LNCAP (cell line): ENCODE data around the gene EVC2.

Source experiments
- CTCF ChIP-seq: fragments of 450-650 bp; IDR thresholded peaks from 2 replicates; pipeline ENCODE4 v1.5.1; 2017; ENCODE audit warnings: mild to moderate bottlenecking

EVC2 gene

DNA sequence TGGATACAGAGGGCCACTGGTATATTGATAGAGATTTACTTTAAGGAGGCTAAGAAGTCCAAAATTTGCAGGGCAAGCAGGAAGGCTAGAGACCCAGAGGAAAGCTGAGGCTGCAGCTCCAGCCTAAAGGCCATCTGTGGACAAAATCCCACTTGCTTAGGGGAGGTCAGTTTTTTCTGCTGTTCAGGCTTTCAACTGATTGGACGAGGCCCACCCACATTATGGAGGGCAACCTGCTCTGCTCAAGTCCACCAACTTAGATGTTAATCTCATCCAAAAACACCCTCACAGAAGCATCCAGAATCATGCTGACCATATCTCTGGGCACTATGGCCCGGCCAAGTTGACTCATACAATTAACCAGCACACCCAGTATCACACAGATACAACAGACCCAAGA is 176.3 kb downstream of the EVC2 start:
- no peak for TF ChIP-seq CTCF

GRCh38 chr4:5528031-5528436 is 180.3 kb downstream of the EVC2 start:
- no peak for TF ChIP-seq CTCF

DNA sequence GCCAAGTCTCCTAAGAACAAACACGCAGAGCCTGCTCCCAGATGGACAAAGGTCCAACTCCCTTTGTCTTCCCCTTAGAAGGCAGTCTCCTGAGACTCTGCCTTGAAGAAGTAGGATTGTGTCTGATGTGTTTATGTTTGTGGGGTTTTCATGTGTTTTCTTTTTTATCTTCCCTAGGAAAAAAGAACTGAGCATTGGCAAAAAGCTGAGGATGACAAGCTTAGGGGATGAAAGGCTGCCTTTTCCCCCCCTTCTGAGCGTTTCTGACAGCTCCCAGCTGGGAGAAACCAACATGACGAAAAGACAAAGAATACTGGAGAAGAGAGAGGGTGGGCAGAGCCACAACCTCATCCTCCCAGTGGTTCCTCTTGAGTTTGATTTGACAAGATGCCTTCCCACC is 181.1 kb downstream of the EVC2 start:
- no peak for TF ChIP-seq CTCF

DNA sequence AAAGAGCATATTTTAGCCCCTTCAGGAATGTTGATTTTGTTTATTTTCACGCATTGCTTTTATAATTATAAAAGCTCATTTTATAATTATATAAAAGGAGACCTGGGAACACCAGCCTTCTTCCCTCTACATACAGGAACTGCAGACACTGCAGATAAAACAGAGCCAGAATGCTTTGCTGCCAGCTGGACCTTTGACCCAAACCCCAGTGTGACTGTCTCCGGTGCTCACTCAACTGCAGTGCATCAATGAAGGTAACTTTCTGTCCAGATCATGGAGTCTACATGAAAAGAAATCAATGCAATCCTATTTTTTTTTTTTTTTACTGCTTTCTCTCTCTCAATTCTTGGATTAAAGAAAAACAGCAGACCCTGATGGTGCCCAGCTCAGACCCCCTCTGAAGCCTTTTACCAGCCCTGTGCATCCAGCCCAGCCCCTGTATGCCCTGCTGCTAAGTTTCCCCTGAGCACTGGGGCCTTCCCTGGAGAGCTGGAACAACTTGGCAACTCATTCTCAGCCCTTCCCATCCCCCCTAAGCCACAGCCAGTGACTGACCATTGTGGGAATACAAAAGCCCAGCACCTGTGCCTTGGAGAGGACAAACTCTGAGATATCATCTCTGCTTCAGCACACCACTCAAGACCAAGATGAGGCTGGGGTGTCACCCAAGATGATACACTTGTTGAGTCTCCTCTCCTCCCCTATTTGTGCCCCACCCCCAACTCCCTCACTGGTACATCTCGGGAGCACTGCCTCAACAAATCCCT is 182.1 kb downstream of the EVC2 start:
- no peak for TF ChIP-seq CTCF

- TF ChIP-seq CTCF = no peak
Measured at GRCh38 chr4:5524446-5525299, 183.7 kb downstream of the EVC2 start.

DNA sequence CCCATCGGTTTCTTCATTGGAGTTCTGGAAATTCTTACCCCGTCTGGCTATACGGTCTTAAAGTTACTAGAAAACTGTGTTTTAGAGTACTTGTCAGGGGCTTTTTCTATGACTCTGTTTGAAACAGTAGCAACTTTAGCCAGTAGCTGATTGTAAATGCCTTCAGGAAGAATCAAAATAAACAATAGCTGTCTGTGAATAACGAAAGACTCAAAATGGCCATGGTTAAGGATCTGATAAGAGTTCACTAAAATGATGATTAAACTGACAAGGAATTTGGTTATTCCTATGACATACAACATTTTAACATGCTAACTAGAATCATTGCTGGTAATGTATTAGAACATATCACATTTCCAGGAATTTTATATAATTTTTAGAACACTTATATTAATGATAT is 191.0 kb downstream of the EVC2 start:
- no peak for TF ChIP-seq CTCF

- no peak for TF ChIP-seq CTCF
Measured at GRCh38 chr4:5515646-5516045, 192.7 kb downstream of the EVC2 start.
